Measurements from ENCODE around the gene MAD1L1.

The MAD1L1 gene

DNA sequence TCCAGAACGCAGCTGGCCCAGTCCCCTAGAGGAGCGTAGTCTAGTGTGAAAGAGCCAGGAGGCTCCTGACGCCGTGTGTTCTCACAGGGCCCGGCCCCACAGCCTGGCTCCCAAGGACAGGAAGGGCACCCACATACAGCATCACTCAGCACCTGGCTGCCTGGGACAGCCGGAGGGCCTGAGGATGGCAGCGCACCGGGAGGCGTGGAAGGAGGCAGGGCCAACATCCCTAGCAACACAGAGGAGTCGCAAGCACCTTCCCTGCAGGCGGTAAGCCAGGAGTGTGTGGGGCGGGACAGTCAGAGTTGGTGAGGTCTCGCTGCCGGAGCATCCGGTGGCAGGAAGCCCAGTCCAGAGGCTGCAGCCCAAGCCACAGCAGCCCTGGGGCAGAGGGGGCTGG is 125.8 kb downstream of the MAD1L1 start:
- peak in 25 of 56 donors; percentile 24 to 80 (median 52) for DNase-seq

DNA sequence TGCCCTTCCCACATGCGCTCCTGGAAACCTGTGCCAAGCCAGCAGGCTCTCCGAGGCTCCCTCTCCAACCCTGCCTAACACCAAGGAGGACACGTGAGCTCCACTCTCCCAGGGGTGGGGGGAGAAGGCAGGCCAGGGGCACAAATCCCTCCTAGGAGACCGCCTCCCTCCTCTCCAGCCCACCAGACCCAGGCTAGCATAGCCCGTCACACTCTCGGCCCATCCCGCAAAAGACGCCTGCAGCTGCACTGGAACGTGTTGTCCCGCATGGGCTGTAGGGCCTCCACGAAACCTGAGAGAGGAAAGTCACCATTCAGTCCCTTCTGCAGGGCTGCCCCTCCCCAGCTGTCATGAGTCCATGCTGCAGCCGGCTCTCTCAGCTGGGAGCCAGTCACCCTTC is 126.3 kb downstream of the MAD1L1 start:
- DNase-seq: peak in 10 of 56 donors; percentile 22 to 62 (median 53)

DNA sequence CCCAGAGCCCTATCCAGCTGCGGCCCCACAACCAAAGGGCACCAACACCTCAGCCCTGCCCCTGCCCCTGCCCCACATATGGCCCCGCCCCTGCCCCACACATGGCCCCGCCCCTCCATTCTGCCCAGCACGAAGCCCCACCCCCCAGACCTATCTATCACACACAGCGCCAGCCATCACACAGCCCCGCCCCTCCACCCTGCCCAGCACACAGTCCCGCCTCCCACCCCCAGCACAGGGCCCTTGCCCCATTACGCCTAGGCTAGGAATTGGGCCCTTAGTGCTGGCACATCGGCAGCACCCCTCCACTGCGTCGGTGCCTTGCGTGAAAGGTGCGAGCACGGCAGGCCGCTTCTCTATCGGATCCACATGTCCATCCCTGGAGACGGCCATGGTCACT is 126.8 kb downstream of the MAD1L1 start:
- peak in 10 of 56 donors; percentile 6 to 62 (median 28) for DNase-seq

GRCh38 chr7:2105280-2105679 is 127.5 kb downstream of the MAD1L1 start:
- DNase-seq: no peak

GRCh38 chr7:2104716-2105115 is 128.0 kb downstream of the MAD1L1 start:
- DNase-seq: no peak

DNA sequence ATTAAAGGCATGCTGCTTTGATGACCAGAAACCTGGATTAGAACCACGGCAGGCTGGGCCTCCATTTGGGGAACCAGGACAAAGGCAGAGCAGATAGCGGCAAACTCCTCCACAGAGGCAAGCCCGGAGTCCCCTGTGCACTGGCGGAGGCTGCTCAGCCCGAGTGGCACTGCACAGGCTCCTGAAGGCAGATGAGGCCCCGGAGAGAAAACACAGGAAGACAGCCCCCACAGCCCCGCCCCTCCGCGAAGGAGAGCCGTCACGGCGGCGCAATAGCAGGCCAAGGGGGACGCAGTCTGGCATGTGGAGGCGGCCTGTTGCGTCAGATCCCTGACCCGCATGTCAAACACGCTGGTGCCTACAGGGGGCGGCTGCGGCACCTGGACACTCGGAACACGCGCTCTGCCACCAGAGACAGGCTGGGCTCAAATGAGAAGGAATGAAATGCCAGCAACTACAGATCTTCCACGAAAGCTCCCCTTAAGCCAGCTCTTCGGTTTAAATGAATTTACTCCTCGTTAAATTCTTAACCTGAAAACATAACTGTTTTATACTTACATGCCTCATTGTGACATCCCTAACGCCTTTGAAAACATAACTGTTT is 128.5 kb downstream of the MAD1L1 start:
- DNase-seq: peak in 45 of 56 donors; percentile 18 to 78 (median 54)

- no peak for DNase-seq
Measured at GRCh38 chr7:2103071-2103898, 129.5 kb downstream of the MAD1L1 start.

- DNase-seq: no peak
Measured at GRCh38 chr7:2102375-2102723, 130.4 kb downstream of the MAD1L1 start.

DNA sequence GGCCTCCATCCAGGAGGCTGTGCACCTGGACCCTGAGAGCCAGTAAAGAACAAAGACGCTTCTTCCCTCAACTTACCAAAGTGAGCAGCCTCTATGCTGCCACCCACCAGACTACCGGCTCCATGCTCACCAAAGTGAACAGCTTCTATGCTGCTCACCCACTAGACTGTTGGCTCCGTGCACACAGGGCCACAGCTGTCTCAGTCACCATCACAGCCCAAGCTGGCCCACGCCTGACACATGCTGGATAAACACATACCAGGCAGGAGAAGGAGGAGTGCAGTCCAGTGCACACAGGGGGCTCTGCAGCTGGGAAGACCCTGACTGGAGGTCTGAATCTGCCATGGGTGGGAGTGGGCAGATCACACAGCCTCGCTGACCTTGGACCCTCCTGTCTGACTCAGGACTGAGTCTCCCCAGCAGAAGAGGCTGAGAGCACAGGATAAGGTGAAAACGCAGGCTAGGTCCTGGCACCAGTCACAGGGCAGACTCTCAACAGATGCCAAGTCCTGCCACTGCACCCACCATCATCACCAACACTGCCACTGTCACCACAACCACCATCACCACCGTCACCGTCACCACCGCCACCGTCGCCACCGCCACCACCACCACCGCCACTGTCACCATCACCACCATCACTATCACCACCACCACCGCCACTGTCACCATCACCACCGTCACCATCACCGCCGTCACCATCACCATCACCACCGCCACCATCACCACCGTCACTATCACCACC is 130.9 kb downstream of the MAD1L1 start:
- peak in 6 of 56 donors; percentile 5 to 33 (median 23) for DNase-seq

- DNase-seq: peak in 1 of 56 donors; percentile 9
Measured at GRCh38 chr7:2100278-2101208, 132.2 kb downstream of the MAD1L1 start.

DNA sequence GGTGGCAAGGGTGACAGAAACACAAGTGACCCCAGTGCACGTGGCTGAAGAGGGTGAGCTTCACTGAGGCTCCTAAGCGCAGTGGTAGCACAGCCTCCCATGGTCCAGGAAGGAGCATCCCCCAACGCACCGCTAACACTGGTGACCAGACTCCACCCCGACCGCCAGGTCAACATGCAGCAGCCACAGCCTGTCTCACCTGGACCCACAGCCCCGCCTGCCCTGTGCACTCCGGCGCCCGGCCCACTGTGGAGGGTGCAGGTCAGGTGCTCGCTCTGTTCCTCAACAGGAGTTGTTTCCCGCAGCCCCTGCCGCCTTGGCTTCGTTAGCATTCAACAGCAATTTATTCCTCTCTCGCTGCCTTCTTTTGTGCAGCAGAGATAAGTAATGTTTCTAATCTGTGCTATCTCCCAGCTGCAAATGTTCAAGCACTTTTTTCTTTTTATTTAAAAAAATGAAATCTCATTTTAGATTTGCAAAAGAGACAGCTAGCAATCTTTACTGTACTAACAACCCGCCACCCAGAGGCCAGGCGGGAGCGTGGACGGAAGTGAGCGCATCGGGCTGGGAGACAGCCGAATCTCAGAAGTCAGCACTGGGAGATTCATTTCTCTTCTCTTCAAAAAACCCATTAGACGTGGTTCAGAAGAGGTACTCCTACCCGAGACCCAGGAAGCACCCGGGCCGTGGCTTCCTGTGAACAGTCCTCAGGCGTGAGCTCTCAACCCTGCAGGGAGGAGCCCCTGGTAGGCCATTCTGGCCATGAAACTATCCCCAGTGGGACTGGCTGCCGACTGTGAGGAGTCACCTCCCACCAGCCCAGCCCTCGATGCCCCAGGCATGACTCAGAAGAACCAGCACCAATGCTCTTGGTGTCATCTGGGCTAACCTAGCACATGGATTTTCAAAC is 133.4 kb downstream of the MAD1L1 start:
- DNase-seq: peak in 3 of 56 donors; percentile 8 to 31 (median 17)

DNA sequence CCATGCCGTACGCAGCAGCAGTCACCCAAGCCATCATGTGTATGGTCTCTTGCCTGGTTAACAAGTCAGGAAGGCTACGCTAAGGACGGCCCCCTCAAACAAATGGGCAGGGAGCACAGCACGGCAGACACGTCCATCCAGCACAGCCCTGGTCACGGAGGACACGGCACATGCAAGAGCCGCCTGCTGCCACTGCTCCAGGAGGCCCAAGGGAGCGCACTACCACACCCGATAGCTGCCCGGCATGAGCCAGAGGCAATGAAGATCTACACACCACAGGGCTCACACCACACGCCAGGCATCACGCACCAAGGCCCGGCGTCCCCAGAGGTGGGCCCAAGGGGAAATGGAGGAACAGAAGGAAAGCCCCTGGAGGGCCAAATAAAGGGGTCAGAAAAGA is 134.2 kb downstream of the MAD1L1 start:
- no peak for DNase-seq

GRCh38 chr7:2098056-2098455 is 134.7 kb downstream of the MAD1L1 start:
- DNase-seq: no peak

- DNase-seq: no peak
Measured at GRCh38 chr7:2097492-2097891, 135.3 kb downstream of the MAD1L1 start.

DNA sequence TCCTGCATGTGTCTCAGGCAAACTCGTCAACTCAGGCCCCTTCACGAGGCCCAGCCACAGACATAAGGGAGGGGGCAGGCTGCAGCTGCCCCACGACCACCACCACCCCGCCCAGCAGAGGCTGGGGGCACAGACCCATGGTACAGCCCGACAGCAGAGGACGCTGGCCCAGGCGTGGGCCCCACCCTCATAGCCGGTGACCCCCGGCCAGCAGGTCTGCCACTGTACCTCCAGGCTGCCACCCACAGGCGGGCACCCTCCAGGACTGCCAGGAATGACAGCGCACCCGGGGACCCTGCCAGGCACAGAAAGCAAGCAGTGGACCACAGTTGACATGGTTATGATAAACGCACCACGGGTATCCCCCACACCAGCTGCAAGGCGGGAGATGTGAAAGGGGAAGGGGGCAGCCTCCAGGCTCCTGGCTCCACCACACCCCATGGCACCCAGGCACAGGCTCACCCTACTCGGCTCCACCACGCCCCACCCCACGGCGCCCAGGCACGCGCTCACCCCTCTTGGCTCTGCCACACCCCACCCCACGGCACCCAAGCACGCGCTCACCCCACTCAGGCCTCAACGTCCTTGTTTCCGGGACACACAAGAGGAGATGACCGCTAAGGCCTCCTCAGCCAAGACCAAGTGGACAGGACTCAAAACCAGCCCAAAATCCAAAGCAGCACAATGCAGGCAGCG is 135.9 kb downstream of the MAD1L1 start:
- DNase-seq: no peak

DNA sequence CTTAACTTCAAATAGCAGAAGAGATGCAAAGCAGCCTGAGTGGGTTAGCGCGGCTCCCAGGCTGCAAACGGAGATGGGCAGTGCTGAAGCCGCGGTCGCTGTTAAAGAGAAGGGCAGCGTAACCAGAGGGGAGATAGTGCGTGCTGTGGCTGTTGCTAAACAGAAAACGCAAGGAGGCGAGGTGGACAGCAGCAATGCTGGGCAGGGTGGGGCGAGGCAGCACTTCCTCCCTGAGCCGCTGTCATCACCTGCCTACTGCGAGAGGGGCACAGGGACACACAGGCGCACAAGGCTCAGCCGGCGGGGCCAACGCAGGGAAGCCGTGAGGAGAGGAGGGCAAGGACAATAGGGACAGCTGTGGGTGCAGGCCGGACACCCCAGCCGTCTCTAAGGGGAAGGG is 137.3 kb downstream of the MAD1L1 start:
- no peak for DNase-seq

- no peak for DNase-seq
Measured at GRCh38 chr7:2094454-2095045, 138.2 kb downstream of the MAD1L1 start.

DNA sequence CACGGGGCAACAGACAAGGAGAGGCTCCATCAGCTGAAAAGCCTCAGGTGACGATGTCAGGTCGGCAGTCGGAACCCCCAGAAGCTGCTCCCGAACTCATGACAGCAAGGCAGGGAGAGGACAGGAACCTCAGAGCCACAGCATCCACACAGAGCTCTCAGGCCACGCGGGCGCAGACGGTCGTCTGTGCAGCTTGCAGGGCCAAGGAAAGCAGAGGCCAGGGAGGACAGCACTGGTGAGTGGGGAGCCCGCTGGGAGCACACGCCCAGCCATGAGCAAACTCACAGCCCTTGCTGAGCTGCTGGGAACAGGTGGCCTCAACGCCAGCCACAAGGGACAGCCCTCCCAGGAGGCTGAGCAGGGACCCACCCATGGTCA is 138.9 kb downstream of the MAD1L1 start:
- DNase-seq: no peak

All from nucleus accumbens (tissue), 56 donors.